GM19467 (cell line): Measurements from ENCODE around the gene ACTN1.
"Not testable (repeated sequence)": the region's sequence is repeated elsewhere in the genome, so short reads cannot be mapped to it uniquely, and the experiment has no call there.

Experiments
- ATAC-seq: cut with Tn5 transposase; IDR thresholded peaks from one replicate; pipeline ENCODE4 v1.9.1; 2021; ENCODE audit warnings: mild to moderate bottlenecking, moderate library complexity; ENCODE audit not compliant: unreplicated experiment

ACTN1 gene

DNA sequence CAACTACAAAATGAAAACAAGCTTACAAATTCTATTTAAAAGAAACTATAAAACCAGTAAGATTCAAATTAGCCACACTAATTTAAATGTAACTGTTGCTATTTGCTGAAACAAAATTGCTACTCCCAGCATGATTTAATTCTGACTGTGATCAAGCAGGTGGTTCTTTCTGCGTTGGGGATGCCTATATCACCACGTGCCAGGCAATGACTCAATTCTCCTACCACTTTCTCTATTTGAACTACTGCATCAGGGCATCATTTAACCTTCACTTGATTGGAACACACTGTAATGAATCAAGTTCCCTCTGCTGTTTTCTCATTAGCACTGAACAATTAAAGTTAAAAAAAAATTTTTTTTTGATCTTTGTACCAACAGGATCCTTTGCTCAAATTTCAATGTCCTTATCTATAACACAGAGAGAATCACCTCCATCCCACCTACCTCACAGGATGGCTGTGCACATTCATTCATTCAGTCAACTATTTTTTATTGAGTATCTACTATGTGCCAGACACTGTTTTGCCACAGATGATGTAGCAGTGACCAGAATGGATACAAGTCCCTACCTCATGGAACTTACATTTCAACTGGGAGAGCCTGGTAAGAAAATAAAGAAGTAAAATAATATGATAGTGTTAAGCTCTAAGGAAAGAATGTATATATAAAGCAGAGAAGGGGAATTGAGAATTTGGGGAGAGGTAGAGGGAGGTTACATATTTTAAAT, 8.0 kb upstream of the ACTN1 start:
- no peak for ATAC-seq

DNA sequence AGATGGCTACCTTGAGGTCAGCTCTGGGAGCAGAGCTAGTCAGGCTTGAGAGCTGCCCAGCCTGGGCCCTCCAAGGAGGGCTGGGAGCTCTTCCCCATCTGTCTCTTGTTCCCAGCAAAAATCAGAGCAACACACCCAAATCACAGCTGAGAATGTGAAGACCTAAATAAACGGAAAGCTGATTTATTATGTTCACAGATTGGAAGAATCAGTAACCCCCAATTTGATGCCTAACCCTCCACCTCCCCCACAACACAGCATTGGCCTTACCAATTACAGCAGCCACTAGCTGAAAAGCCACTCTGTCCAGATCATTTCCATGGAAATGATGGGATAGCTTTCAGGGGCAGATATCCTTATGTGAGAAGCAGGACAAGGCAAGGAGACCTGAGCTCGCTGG, 7.1 kb upstream of the ACTN1 start:
- no peak for ATAC-seq

DNA sequence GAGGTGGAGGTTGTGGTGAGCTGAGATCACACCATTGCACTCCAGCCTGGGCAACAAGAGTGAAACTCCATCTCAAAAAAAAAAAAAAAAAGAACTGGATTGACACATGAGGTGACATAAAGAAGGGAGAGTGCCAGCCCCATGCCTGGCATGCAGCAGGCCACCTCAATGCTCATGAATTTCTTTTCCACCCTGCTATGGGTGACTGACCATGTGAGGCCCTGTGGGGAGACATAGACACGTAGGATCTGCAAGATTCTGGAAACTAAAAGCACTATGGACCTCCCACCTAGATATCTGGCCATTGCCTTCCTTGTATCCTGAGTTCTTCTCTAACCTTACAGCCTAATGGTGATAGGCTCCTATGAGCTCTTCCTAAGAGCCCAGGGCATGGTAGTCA, 5.6 kb upstream of the ACTN1 start:
- ATAC-seq: no peak

DNA sequence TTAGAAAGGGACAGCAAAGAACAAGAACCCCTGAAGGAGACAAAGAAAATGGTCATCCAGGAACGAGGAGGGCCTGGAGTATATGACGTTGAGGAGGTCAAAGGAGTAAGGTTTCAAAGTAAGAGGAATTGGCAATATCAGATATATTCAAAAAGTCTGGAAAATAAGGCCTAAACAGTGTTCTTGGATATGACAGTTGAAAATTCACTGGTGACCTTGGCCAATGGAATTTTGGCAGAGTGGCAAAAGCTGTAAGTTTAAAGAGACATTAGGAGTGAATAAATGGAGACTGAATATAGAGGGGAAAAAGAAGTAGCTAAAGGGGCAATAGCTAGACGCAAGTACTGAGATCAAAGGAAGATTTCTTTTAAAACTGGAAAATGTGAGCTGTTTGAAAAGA, 4.1 kb upstream of the ACTN1 start:
- no peak for ATAC-seq

DNA sequence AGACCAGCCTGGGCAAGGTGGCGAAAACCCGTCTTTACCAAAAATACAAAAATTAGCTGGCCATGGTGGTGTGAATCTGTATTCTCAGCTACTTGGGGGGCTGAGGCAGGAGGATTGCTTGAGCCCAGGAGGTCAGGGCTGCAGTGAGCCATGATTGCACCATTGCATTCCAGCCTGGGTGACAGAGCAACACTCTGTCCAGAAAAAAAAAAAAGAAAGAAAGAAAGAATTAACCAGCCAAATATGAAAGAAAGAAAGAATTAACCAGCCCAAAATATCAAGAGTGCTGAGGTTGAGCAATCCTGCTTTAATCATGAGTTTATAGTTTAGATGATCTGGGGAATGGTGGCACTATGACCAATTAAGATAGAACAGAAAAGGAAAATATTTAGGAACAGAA, 3.5 kb upstream of the ACTN1 start:
- ATAC-seq: no peak

DNA sequence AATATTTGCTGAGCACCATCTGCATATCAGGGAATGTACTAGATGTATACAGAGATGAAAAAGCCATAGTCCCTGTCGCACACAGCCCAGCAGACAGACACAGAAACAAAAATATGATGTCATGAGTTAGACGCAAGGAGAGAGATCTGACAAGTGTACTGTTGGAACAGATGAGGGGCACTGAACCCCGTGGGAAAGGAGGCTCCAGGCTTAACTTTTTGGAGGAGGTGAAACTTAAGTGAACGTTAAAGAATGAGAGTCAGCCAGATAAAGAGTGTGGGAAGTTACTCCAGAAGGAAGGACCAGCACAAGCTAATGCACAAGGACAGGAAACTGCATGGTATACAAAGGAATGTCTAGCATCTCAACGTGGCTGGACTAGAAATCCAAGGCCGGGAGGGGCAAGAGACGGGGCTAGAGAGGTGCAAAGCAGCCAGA, 2.5 kb upstream of the ACTN1 start:
- ATAC-seq: no peak

DNA sequence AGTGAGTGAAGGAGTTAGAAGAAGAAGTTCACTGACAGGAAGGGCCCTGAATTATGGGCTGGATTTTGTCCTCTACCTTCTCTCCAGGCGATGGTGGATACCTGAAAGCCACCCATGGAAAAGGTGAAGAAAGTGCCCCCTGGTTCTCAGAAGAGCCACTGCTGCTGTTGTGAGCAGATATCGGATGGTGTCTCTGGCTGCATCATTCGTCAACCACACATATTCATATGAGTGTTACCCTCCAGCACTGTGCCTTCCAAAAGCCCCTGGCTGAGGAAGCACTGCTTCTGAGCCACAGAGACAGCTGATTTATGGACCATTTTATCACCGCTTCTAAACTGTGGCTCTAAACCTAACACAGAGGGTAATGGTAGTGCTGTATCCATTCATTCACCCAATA, 2.0 kb upstream of the ACTN1 start:
- ATAC-seq: no peak

DNA sequence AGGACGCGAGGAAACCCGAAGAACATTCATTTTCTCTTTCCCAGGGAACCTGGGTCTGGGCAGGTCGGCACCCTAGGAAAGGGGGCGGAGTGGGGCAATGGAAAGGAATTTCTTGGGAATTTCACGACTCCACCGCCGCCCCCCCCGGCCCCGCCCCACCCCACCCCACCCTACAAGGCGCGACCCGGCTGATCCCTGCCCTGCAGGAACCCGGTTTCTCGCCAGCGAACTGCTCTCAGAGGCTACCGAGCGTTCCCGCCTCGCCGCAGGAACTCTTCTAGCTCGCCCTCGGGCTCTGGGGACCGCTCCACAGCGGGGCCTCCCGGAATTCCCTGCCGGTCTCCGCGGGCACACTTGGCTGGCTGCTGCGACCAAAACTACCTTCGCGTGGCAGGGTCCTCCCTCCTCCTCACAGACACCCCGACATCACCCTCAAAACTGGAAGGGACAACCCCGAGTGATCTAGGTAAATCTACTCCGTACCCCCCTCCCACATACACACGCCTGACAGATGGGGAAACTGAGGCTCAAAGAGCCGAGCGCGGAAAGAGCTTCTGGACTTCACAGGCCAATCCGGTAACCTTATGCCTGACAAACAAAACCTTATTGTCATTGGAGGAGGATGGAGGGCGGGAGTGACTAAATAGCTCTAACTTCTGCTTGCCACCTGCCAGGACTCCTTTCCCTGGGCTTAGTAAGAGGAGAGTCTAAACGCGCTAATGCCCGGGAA, 785 bp upstream of the ACTN1 start:
- ATAC-seq: no peak

DNA sequence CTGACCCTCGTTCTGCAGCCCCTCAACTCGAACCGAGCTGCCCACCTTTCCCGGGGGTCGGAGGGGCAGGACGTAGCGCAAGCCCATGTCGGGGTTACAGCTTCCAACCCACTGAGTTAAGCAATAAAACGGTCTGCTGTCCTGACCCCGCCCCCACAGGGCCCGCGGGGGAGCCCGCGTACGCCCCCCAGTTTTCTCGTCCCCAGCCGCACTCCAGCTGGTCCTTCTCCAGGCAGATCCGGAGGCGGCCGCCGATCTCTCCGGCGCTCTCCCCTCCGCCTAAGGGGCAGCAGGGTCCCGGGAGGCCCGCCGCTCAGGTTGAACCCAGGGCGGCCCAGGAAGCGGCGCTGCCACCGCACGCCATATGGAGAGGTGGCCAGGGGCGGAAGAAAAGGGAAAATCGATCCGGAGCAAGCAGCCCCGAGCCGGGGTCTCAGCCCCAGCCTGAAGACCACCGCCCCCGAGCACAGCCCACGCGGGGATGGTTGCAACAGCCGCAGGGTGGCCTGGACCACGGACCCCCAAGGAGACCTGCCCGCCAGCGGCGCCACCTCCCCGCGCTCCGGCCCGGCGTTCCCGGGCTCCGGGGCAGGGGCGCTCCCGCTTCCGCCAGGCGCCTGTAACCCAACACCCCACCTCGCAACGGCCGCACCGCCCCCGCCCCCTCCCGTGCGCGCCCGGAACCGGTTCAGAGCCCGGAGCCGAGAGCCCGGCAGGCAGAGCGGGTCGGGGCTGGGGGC, 760 bp downstream of the ACTN1 start:
- ATAC-seq: no peak

DNA sequence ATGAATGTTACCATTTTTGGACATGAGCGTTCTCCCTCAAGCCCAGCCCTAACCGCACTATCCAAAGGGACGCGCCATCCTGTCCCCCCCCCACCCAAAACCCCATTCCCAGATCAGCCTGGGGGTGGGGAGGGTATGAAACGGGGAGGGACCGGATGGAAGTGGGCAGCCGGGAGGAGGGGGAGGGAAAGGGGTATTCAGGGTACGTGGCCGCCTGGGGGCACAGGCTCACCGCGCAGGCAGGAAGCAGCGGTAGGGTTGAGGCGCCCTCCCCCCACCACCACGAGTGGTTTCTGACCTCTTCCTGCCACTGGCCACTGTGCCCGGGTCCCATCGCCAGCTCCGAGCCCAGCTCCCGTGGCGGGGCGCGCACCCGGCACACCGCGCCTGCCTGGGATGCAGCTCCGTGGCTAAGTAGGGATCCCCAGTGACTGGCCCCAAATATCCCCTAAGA, 1.4 kb downstream of the ACTN1 start:
- no peak for ATAC-seq

DNA sequence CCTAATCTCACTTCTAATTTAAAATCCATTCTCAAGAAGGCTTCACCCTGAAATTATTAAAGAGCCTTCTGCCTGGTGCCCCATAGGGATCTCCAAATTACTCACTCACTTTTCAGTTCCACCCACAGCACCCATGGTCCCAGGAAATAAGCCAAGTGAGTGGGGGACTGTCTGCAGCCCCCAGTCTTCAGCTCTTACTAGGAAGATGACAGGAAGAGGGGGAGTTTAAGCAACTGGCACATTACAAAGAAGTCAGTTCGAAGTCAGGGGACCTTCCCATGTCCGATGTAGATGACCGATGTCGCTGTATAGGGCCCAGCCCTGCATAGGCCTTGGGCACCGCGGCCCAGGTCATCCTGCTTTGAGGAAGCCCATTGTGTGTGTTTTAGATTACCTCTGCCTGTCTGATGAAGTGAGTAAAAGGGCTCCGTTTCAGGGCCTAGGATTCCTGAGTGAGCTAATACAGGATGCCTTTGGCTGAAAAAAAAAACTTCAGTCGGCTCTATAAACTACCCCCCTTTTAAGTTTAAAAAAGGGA, 1.9 kb downstream of the ACTN1 start:
- ATAC-seq: no peak

DNA sequence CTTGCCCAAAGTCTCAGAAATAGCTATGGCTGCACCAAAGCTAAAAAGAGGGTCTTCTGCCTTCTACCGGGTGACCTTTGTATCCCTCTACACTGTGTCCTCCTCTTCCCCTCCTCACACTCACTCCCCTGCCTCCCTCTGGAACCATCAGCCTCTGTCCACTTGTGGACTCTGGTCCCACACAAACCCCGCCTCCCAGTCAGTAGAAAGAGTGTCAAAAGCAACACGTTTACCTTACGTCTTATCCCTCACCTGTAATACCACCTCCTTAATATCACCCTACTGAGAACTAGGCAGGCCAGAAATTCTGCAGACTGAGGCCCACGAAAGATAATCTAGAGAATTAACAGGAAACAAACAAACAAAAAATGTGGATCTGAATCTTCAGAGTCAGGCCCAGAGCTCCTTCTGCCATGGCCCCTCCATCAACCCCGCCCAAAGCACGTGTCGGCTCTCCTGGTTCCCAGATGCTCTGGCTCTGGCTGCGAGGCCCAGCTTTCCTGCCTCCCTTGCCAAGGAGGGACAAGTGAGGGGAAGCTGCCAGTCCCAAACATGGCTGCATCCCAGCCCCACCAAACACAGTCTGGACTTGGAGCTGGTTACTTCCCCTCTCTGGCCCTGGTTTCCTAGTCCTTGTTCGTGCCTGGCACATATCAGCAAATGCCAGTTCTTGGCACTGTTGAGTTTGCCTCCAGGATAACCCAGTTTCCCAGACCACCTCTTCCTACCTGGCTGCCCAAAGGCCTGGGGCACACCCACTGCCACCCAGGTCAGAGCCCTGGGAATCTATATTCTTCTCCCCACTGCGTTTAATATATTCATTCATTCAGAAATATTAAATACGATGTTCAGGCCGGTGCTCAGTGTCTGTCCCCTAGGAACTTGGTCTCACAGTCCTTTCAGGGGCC, 2.7 kb downstream of the ACTN1 start:
- no peak for ATAC-seq

DNA sequence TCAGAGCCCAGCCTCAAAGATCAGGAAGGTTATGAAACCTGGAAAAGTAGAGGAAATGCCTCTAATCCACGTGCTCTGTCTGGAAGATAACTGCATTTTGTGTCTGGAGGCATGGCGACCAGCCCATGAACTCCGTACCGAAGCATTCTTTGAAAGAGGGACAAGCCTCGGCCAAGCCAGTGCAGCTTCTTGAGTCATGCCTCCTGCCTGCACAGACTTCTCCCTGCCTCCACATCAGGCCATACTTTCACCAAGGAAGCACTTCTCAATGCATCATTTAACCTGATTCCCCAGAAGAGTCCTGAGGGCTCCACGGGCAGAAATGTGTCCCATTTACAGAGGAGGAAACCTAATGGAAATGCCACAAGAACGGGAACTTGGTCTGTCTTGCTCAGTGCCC, 3.4 kb downstream of the ACTN1 start:
- ATAC-seq: no peak

DNA sequence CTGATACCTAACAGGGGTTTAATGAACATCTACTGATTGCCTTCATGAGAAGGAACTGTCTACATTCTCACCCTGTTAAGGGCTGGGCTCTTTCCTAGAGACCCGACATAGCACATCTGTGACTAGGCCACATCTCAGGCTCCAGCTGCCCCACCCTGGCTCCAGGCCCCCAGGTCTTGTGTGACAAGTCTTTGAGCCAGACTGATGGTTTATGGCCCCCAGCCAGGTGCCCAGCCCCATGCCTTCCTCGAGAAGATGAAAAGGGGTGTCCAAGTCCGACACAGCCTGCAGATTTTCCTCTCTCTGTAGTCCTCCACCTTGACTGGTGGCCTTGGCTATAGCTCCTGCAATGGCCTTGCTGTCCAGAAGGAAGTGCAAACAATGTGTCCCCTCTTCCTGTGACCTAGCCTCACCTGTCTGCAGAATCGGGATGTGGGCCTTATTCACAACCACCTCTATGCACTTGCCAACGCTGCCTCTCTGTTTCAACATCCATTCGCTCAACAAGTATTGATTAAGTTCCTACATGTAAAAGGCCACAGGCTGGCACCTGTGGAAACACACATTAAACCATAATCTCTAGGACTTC, 4.2 kb downstream of the ACTN1 start:
- no peak for ATAC-seq

DNA sequence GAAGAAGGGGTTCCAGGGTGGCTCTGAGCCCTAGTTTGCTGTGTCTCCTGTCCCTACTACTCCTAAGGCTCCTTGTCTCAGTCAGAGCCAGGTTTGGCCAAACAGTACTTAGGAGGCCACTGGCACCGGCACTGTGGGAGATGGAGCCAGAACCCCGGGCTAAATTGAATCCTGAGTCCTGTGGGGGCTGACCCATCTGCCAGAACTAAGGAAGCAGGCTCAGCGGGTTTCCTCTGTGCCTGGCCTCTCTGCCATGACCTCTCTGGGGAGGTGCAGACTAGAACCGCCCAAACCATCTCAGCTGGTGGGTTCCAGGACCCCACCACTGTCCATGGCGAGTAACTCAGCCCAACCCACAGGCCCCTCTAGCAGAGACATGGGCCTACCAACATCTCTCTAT, 5.5 kb downstream of the ACTN1 start:
- no peak for ATAC-seq

DNA sequence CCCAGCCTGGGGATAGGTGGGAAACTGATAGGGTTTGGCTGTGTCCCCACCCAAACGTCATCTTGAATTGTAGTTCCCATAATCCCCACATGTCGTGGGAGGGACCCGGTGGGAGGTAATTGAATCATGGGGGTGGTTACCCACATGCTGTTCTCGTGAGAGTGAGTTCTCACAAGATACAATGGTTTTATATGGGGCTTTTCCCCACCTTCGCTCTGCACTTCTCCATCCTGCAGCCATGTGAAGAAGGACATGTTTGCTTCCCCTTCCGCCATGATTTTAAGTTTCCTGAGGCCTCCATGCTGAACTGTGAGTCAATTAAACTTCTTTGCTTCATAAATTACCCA, 5.9 kb downstream of the ACTN1 start:
- not testable (repeated sequence) for ATAC-seq

DNA sequence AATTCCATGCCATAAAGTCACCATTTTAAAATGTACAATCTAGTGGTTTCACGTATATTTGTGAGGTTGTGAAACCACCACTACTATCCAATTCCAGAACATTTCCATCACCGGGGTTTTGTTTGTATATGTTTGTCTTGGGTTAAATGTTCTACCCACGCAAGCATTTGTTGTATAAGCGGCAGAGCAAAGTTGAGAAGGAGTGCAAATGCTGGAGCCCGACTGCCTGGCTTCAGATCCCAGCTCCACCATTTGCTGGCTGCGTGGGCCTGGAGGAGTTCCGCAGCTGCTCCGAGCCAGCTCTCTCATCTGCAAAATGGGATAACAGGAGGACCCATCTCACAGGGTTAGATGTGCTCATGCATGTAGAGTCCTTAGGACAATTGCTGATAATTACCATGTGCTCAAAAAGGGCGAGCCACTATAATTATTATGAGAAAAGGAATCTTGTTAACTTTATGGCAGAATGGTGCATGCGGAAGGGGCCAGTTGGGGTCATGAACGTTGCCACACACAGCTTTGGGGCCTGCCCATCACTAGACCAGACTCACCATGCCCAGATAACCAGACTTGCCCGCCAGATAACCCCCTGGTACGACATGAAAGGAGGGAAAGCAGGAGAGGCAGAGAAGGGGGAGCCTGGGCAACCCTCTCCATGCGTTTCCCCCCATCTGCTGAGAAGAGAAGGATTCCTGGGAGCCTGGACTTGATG, 6.4 kb downstream of the ACTN1 start:
- ATAC-seq: no peak

DNA sequence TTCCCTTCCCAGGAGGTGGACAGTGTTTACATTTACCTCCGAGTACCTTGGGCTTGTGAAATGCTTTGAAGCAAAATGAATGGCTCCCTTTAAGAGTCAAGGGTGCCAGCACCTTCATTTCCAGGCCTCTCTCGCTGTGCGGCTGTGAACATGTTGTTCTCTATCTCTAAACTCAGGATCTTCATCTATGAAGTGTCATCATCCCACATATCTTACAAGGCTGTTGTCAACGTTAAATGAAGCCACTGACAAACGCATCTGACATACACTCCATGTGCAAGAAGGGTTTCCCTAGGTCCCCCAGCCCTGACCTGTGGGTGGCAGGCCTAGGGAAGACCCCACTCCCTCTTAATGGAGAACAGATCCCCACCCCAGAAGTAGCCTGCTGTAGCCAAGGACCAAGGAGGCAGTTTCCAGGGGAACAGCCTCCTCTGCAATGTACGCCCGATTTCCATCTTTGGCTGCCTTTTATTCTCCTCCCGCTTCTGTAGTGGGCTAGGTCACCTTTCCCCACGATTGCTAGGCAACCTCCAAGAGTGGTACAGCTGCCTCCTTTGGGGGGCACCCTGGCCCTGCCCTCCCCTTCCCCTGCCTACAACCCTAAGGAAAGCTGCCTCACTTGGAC, 7.6 kb downstream of the ACTN1 start:
- no peak for ATAC-seq

DNA sequence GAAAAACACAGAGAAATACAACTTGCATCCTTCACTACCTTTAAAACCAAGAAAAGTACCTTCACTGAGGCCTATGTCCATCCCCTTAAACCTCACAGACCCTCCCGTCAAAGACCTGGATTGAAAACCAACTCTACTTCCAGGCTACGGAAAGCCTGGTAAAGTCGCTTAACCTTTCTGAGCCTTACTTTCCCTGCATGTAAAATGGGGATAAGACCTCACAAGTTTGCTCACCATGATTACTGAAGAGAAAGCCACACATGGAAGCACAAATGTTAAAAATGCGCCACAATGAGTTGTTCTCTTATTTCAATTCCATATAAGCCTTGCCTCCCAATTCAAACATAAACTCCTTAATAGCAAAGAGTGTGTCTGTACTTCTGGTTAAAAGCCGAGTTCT, 8.4 kb downstream of the ACTN1 start:
- ATAC-seq: no peak
